ENCODE data around the gene PSKH1.
"Not testable (repeated sequence)": the region's sequence is repeated elsewhere in the genome, so short reads cannot be mapped to it uniquely, and the experiment has no call there.

The PSKH1 gene

DNA sequence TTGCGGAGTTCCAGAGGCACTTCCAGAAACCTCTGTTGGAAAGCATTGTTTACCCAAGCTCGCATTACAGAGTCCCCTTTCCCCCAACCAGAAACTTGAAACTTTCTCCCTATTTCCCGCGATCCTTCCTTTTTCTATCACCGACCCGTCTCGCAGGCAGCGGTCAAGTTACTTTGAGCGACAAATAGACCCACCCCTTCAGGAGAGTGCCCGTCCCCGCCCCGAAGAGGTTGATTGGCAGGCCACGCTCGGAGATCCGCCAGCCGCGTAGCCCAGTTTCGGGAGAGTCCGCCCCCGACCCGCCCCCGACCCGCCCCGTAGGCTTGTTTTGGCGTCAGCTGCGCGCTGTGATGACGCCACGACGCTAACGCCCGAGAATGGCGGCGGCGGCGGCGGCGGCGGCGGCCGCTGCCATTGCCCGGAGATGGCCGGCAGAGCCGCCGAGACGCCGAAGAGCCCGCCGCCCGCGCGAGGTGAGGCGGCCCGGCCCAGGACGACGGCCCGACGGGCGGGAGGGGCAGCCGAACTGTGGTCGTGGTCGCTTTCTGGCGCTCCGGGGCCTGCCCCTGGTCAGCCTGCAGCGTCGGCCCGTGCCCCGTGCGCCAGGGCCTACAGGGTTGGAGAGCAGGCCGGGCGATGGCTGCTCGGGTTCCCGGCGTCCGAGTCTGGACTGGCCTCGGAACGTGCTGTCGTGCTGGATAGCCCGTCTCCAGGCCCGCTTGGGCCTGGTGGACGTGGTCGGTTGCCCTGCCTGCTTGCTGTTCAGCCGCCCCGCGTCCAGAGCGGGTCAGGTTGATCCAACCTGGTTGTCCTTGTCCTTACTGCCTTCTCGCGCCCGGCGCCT, at the start of gene PSKH1:
TSS of gene PSKH1 (plus strand) at position 356 of the 844 bp plus-strand sequence. CDS start 15,496 bp downstream, outside the sequence.
- peak; percentile 90 for DNase-seq (ENCODE audit: low read depth)

DNA sequence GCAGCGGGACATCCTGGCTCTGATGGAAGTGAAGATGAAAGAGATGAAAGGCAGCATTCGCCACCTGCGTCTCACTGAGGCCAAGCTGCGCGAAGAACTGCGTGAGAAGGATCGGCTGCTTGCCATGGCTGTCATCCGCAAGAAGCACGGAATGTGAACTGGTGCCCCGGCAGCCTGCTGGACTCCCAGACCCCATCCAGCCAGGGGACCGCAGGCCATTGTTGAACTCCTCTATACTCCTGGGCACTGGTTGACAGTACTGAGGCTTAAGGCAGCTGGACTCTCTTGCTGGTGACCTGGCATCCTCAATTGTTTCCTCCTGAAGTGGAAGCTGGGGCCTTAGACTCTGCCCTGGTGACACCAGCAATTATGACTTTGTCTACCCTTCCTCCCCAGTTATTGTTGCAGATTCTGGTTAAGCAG, 49.7 kb upstream of the PSKH1 start:
- DNase-seq (ENCODE audit: low read depth), result no peak

DNA sequence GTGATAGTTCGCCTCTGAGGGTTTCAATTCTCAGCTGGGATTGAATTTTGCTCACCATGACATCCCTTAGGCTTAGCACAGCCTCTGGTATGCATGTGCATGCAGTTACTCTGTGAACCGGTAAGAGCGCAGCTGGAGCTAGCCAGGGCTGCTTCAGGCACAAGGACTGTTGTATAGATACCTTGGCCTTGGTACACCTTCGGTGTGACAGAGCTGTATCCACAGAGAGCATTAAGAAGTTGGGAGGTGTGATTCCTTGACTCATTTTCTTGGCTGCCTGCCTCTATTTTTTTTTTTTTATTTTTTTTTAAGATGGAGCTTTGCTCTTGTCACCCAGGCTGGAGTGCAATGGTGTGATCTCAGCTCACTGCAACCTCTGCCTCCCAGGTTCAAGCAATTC, 48.6 kb upstream of the PSKH1 start:
- no peak for DNase-seq (ENCODE audit: low read depth)

DNA sequence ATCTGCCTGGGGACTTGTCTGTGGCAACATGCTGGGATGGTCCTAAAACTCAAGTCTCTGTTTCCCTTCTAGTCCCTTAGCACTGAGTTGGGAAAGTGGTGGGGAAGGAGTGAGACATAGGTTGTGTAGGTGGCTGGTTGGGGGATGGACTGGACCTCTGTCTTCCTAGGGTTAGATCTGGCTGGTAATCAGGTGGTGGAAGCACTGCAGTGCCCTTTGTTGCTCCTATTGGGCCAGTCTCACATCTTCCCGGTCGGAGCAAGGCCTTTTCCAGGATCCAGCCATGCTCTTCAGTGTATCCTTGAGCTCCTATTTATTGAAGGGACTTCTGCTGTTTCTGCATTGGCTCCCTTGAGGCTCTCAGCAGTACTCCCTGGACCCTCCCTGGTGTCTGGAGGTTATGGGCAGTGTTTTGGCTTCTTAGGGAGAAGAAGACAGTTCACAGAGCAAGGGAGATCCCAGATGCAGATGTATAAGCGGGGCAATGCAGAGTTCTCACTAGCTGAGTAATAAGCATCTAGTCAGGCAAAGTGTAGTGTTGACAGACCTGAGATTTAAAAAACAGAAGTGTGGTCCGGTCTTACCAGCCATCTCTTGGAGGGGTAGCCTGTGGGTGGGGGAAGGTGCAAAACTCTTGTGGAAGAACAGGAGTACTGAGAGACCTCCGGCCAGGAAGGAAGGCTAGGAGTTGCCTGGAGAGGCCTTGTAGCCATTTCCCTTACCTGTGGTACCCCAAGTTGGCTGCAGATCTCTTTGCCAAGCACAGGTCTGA, 47.6 kb upstream of the PSKH1 start:
- DNase-seq (ENCODE audit: low read depth), result no peak

DNA sequence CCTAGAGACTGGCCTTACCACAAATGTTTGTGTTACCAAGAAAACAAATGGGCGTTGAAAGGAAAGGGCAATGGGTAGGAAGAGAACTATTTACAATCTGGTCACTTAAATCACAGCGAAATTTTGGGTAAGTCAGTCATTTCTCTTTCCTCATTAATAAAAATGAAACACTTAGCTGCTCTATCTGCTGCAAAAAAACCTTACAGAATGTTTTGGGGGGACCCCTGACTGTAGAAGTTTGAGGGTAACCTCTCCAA, 47.1 kb upstream of the PSKH1 start:
- DNase-seq (ENCODE audit: low read depth), result no peak

DNA sequence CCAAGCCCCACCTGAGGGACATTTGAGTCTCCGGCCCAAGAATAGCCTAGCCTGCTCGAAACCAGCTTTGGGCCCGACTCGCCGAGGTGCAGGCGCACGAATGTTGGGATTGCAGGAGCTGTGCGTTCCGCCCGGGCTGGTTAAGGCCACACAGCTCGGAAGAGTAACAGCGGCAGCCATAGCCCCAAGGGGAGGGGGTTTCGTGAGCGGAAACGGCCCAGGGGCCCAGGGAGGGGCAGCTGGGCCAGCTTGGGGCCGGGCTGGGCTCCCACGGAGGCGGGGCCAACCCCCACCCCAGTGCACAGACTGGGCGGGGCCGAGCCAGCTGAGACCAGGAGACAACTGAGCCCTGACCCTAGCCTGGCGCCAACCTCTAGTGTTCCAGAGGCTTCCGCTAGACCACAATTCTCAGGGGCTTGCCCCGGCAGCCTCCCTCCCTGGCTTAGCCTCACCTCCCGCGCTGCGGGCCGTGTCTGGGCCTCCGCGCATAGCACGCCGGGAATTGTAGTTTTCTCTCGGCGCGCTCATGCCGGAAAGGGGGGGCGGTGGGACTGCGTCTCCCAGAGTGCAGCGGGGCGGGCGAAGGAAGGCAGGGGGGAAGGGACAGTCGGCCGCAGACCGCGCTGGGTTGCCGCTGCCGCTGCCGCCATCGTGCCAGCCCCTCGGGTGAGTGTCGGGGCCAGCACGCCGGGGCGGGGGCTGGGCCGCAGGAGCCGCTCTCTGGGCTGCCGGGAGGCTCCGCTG, 46.6 kb upstream of the PSKH1 start, which contains the start of gene NUTF2:
TSS of gene NUTF2 (plus strand) at position 614 of the 744 bp plus-strand sequence. CDS start 18,198 bp downstream, outside the sequence.
- DNase-seq (ENCODE audit: low read depth), result peak; percentile 89

DNA sequence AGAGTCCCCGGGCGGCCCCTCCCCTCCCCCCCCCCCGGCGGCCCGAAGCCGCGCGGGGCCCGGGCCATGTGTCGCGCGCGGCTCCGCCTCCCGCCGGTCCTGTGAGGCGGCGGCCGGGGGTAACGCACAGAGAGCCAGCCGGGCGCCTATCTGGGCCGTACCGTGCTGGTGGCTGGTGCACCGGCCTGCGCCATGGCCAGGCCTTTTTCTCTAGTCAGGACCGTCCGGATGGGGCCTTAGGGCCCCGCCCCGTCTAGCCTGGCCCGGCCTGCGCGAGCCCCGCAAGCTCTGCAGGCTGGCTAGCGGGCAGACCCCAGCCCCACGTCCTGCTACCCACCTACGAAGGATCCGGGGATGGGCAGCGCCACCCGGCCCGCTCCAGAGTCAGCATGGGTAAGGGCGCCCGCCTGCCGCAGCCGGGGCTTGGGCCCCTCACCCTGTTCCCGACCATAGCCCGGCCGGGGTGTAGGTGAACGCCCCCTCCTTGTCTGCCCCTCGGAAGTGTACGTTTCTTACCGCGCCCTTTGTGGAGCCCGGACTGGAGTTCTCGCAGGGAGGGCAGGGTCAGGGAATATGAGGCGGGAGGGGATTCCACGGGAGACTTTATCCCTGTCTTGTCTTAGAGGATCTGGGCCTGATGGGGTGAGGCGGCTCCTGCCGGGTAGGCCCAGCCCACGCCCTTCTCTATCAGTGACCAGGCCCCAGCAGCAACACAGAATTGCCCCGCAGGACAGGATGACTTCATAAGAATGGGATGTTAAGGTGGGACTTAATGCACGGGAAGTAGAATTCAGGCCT, 45.8 kb upstream of the PSKH1 start, which contains the start of gene CENPT:
TSS of gene CENPT (minus strand) at position 630 of the 798 bp plus-strand sequence. CDS start 13,834 bp downstream, outside the sequence.
- DNase-seq (ENCODE audit: low read depth), result no peak

DNA sequence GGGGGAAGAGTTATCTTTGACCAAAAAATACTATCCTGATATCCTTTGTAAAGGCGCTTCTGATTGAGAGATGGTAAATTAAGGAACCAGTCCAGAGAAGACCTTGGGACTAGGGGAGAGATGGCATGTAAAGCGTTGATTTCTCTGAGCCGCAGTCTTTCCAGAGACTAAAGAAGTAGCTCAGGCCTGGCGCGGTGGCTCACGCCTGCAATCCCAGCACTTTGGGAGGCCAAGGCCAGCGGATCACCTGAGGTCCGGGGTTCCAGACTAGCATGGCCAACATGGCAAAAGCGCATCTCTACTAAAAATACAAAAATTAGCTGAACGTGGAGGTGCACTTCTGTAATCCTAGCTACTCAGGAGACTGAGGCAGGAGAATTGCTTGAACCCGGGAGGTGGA, 44.9 kb upstream of the PSKH1 start:
- no peak for DNase-seq (ENCODE audit: low read depth)

DNA sequence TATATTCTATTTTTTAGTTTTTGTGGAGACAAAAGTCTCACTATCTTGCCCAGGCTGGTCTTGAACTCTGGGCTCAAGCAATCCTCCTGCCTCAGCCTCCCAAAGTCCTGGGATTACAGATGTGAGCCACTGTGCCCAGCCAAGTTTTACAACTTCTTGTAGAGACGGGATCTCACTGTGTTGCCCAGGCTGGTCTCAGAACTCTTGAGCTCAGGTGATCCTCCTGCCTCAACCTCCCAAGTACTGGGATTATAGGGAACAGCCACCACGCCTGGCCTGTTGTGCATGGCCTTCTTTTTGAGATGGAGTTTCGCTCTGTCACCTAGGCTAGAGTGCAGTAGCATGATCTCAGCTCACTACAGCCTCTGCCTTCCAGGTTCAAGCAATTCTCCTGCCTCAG, 39.4 kb upstream of the PSKH1 start:
- DNase-seq (ENCODE audit: low read depth), result no peak

DNA sequence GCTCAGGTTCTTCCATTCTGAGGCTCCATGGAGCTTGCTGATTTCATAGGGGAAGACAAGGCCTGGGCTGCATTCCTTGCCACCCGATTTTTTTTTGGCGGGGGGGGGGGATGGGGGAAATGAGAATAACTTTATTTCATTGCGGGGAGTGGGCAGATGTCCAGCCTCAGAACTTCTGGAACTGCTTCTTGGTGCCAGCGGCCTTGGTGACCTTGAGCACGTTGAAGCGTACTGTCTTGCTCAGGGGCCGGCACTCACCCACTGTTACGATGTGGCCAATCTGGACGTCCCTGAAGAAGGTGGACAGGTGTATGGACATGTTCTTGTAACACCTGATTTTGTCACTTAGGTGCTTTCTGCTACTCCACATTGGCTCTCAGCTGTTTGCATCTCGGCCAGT, 37.3 kb upstream of the PSKH1 start:
- DNase-seq (ENCODE audit: low read depth), result no peak

DNA sequence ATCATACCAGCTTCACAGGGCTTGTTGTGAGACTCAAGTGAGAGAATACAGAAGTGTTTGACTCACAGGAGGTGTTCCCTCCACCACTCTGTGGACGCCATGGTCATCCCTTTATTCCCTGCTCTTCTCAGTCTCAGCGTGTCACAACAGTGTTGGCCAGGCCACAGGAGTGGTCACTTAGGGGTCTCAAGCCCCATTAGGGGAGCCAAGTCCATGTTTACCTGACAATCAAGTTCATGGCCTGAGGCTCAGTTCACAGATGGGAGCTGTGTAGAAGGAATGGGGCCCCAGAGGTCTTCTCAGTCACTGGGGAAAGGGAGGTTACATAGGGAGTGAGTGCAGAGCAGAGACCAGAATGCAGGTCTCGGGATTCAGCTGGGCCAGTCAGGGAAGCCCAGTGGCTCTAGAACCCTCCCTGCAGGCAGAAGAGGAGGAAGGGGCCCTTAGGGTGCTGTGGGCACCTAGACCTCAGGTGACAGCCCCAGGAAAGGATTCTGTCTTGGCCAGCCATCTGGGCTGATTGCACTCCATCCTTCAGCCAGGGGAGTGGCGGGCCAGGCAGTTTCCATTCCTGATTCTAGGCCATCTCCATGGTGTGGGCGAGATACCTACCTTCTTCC, 36.0 kb upstream of the PSKH1 start:
- no peak for DNase-seq (ENCODE audit: low read depth)

DNA sequence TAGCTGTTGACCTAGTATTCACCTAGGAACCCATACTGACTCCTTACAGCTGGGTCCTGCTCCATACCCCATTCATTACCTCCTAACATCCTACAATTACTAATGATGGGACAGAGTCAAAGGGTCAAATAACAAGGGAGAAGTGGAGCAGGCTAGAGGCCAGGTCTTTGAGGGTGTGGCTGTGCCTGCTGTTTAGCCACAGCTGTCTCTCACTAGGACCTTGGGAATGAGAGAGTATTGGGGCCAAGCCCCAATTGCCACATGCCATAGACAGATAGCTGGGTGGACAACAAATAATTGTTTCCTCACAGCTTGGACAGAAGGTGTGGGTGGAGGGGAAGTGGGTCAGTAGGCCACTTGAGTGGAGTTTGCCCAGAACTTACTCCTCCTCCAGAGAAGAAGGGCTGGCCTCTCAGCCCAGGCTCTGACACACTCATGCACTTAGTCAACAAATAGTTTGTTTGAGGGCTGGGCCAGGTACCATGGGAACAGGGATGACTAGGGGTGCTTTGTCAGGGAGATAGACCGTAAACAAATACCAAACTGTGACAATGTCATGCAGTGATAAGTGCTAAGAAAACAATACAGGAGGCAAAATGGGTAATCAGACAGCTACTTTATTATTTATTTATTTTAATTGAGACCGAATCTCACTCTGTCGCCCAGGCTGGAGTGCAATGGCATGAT, 35.4 kb upstream of the PSKH1 start:
- DNase-seq (ENCODE audit: low read depth), result peak; percentile 97

DNA sequence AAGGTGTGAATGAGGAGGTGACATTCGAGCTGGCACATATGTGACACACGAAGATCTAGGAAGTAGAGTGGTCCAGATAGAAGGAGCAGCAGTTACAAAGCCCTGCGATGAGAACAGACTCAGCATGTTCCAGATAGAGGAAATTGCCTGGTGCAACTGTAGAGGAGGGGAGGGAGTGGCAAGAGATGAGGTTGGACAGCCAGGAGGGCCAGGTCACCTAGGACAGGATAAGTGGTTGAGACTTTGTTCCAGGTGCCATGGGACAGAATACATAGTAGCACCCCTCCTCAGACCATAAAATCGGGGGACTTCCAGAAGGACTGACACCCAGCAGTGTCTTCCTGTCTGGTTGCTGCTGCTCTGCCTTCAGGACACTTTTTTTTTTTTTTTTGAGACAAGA, 34.6 kb upstream of the PSKH1 start:
- DNase-seq (ENCODE audit: low read depth), result no peak

DNA sequence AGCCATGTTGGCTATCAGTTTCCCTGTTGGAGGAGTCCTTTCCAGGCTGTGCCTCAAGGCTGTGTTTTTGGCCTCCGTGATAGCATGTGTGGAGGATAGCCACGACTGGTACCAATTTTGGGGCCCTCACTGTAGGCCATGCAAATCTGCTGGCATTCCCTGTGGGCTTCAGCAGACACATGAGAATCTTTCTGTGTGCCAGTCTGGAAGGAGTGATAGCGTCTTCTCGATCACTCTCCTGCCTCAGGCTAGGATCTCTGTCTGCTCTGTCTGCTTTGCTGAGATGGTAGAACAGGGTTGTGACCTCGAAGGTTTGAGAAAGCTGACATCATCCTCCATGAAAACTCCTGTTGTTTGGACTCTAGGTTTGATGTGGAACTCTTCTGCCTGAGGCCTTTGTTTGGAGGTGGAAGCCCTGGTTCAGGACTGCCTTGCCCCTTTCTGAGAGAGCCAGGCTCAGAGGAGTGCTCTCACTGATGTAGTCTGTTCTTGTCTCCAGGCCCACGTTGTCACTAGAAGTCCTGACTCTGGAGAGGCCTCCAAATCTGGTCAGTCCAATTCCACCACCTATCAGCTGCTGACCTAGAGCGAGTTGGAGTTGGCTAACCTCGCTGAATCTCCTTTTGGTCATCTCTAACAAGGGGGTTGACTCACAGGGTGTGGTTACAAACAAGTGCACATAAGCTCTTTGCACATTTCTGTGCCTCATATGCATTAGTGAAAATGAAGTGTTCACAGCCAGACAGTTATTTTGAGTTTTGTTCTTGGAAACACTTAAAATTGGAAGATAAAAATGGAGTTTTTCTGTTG, 32.3 kb upstream of the PSKH1 start:
- peak; percentile 64 for DNase-seq (ENCODE audit: low read depth)

DNA sequence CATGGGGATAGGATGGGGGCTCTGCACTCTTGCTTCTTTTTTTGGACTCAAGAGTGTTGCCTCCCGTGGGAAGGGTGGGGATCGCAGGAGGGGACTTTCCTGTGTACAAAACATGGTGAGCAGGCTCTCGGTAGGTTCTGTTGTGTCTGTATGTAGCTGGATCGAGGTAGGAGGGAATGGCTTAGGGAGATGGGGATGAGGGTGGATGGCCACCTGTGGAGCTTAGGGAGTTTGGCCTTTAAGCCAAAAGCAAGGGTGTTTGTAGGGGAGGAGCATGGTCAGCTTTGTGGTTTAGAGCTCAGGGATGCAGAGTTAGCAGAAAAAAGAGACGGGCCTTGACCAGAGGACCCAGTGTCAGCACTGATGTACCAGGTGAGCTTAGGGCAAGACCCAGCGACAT, 31.2 kb upstream of the PSKH1 start:
- no peak for DNase-seq (ENCODE audit: low read depth)

DNA sequence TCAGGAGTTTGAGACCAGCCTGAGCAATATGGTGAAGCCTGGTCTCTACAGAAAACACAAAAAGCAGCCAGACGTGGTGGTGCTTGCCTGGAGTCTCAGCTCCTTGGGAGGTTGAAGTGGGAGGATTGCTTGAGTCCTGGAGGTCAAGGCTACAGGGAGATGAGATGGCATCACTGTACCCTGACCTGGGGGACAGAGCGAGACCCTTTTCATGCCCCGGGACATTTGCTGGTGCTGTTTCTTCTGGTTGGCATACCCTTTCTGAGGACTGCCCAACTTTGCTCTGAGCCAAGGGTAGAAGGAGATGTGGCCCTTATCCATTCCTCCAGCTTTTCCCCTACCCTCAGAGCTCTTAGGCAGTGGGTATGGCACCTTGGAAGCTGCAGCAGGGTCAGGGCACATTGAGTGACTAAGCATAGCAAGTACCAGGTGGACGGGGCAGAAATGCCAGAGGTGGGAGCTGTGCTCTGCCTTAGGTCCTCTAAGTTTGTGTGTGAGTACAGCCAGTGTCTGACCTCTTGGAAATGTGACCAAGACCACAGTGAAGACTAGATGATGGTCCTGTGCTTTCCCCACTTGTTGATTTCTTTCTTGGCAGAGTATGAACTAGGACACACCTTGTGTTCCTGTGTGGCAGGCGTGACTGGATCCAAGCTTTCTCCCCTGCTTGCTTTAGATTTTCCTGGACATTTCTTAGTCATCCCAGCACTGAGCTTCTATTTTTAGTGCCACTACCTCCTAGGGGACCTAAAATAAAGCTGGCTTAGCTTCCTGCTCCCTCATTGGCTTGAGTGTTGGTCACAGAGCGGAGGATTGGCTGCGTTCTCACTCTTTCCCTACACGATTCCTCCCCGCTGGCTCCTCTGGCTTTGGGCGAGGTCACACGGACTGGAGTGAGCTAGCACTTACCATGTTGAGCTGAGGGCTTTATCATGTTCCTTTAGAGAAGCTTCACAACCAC, 30.2 kb upstream of the PSKH1 start:
- DNase-seq (ENCODE audit: low read depth), result peak; percentile 97

DNA sequence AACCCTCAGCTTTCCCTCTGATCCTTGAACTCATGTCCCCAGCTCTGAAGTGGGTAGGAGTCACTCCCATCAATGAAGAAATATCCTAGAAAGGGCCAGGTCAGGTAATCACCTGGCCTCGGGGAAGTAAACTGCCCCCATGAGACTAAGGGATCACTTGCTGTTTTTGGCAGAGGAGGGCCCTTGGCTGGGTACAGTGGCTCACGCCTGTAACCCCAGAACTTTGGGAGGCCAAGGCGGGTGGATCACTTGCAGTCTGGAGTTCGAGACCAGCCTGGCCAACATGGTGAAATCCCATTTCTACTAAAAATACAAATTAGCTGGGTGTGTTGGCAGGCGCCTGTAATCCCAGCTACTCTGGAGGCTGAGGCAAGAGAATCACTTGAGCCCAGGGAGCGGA, 29.0 kb upstream of the PSKH1 start:
- DNase-seq (ENCODE audit: low read depth), result not testable (repeated sequence)

DNA sequence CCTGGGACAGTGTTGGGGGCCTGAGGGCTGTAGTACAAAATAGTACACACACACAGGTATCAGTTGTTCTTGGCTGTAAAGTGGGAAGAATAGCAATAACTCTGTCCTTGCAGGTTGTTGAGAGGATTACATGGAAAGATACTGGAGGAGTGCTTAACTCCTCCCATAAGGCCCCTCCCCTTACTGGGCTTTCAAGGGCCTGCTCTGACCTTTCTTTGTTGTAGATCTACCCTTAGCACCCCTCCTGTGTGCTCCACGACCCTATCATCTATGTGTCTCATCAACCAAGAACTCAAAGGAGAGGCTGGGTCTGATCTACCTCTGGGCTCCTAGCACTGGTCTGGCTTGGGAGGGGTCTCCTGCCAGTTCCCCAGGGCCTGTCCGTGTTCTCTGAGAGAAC, 28.5 kb upstream of the PSKH1 start:
- DNase-seq (ENCODE audit: low read depth), result no peak

DNA sequence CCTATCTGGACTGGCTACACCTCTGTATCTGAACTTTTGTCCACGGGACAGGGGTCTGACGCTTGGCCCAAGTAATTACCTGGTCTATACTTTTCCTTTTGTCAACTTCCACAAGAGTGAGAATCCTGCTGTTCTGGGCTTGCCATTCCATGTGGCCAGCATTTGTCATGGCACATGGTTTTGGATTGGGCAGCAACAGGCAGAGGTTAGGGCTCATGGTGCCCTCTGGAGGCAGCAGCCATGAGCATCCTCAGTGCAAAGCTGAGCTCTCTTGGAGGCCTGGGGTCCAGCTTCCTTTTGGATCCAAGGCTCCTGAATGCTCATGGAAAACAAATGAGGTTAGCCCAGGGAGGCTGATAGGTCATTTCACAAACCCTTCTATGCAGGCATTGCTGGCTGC, 27.7 kb upstream of the PSKH1 start:
- no peak for DNase-seq (ENCODE audit: low read depth)
